GM19468 (cell line): ENCODE results near the gene RPS15A.
"Not testable (repeated sequence)": the region's sequence is repeated elsewhere in the genome, so short reads cannot be mapped to it uniquely, and the experiment has no call there.

Experiments used
- ATAC-seq: cut with Tn5 transposase; IDR thresholded peaks from one replicate; pipeline ENCODE4 v1.9.1; 2021; ENCODE audit warnings: mild to moderate bottlenecking, moderate library complexity, moderate number of reproducible peaks; ENCODE audit not compliant: unreplicated experiment; ENCODE audit errors: extremely low read depth

The RPS15A gene

DNA sequence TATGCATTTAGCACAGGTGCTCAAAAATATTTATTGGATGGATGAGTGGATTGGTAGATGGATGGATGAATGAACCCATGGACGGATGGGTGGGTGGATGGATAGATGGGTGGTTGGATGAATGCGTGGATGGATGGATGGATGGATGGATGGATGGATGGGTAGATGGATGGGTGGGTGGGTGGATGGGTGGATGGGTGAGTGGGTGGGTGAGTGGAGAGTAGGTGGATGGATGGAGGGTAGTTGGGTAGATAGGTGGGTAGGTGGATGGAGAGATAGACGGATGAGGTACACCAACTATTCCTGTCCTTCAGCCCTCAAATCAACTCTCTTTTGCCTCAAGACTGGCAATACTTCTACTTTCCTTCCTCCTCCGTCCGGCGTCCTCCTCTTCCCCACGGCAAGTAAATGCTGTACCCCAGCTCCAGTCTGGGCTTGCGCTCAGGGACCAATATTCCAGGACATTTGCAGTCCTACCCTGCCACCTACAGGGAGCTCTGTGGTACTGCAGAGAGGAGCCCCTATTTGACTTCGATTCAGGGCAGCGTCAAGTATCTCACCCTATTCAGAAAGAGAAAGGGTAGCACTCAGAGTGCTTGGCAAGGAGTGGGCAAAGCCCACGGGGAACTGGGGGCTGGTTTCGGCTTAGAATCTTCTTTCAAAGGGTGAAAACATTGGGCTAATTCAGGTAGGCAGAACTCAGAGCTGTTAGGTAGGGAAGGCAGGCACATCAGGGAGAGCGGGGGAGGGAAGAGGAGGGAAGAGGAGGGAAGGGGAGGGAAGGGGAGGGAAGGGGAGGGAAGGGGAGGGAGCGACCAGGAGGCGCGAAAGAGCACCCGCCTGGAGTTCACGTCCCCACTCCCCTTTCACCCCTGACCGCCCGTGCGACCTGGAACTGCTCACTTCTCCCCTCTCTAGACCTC lies 30.3 kb downstream of the RPS15A start:
- ATAC-seq = not testable (repeated sequence)

GRCh38 chr16:18757960-18758660 lies 32.0 kb downstream of the RPS15A start:
- not testable (repeated sequence) for ATAC-seq

DNA sequence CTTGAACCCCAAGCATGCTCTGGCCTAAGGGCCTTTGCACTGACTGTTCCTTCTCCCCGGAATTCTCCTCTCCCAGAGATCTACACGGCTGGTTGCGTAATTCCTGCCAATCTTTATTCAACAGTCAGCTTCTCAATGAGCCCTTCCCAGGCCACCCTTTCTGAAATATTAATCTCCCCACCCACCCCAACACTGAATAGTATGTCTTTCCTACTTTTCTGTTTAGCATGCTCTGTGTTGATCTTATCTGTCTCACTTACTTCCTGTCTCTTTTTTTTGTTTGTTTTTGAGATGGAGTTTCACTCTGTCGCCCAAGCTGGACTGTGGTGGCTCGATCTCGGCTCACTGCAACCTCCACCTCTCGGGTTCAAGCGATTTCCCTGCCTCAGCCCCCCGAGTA lies 33.5 kb downstream of the RPS15A start:
- not testable (repeated sequence) for ATAC-seq

DNA sequence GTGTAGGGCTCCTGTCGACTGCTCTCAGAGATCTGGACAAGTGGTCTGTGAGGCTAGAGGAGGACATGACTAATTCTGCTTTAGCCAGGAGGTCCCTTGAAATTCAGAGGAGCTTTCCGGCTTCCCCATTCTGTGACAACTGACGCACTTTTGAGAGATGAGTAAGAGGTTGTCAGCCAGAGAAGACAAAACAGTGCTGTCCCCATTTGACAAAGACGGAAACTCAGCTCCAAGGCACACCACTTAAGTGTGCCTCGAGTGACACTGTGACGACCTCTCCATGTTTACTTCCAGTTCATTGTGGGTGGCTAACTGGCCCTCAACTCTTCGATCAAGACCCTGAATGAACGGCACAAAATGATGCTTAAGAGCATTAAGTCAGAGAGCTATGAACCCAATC lies 47.3 kb downstream of the RPS15A start:
- ATAC-seq = not testable (repeated sequence)

GRCh38 chr16:18740027-18740426 lies 50.1 kb downstream of the RPS15A start:
- not testable (repeated sequence) for ATAC-seq

- ATAC-seq = not testable (repeated sequence)
These were observed 51.4 kb downstream of the RPS15A start for GRCh38 chr16:18738768-18739167.

GRCh38 chr16:18734279-18734678 lies 55.9 kb downstream of the RPS15A start:
- ATAC-seq = not testable (repeated sequence)
